Thyroid gland (tissue), 4 donors: Measurements from ENCODE around the gene AMACR. TPM values are rescaled to one million over a fixed set of nuclear protein-coding genes. Genes with fewer than 3 reads are reported as not detected.

Experiments used
- DNase-seq, 2 donors: peaks; one replicate each; pipeline ENCODE4 v3.0.0-alpha.2; 2019
- H3K27ac ChIP-seq, 3 donors: fragments of 200-600 bp; sonication (generic); 1 replicate in 2 of 3; 2 replicates in 1 of 3; pipeline ENCODE4 v1.5.1; 2016 to 2019; ENCODE audit warnings: mild to moderate bottlenecking in 1 of 3, moderate library complexity in 1 of 3
- H3K27me3 ChIP-seq: fragments of 200-600 bp; sonication (generic); one replicate; pipeline ENCODE4 v1.5.1; 2019
- H3K36me3 ChIP-seq, 2 donors: fragments of 200-600 bp; sonication (generic); one replicate each; pipeline ENCODE4 v1.5.1; 2016 to 2019
- H3K4me1 ChIP-seq, 2 donors: fragments of 200-600 bp; sonication (generic); one replicate each; pipeline ENCODE4 v1.5.1; 2017 to 2019
- H3K4me3 ChIP-seq, 3 donors: fragments of 200-600 bp; sonication (generic); replicated peaks in 1 of 3; 1 replicate in 2 of 3; 2 replicates in 1 of 3; pipeline ENCODE4 v1.5.1; 2016; ENCODE audit warnings: mild to moderate bottlenecking in 1 of 3
- H3K9me3 ChIP-seq: fragments of 200-600 bp; sonication (generic); one replicate; pipeline ENCODE4 v1.5.1; 2017
- POLR2A ChIP-seq, 2 donors: fragments of 450-650 bp; IDR thresholded peaks; one replicate each; pipeline ENCODE4 v1.6.1; 2017; ENCODE audit warnings: antibody characterized with exemption in 2 of 2, mild to moderate bottlenecking in 2 of 2, moderate library complexity in 1 of 2
- WGBS, 2 donors: methylation state at CpG; one replicate each; pipeline ENCODE4 v1.1.5; 2017; 5-methylcytosine and 5-hydroxymethylcytosine counted together
- intact Hi-C: fragments of 100-400 bp; cut with DNase I; formaldehyde crosslinking; loops from one replicate; pipeline ENCODE4 v1.15.1; 2023
- total RNA-seq, 4 donors: library from RNA; depleted of rRNA; stranded (reverse); fragments of >200 nt; gene quantifications; one replicate each; pipeline ENCODE4 v1.2.3, GENCODE V29; 2016
- TF ChIP-seq, protein P1 (sequence below), 6 experiments: fragments of 200-600 bp in 3 of 6; fragments of 450-650 bp in 3 of 6; sonication (generic) in 3 of 6; IDR thresholded peaks; one replicate each; pipeline ENCODE4 v1.5.1; 2016 to 2019; ENCODE audit warnings: antibody characterized with exemption in 6 of 6, mild to moderate bottlenecking in 2 of 6, inconsistent platforms in 1 of 6, moderate library complexity in 1 of 6

Gene AMACR
- total RNA-seq, 4 donors from 2014 or later, result 10.6 to 17.9 (median 13.5) TPM

DNA sequence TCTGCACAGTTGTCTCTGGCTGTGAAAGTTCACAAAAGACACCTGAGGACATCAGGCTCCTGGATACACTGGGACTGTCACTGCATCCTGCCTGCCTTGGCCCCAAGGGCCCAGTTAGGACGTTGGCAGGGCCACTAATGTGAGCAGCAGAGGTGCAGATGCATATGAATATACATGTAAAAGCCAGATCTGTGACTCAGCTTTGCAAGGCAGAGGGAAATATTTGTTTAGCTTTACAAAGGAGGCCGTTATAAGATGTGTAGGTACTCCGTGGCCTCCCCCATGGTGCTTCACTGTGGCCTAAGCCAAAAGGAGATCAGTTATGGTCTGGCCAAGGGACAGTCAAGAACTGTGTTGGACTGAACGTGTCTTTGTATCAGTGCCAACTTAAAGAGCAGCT is 39.3 kb upstream of the AMACR start:
- H3K4me1 ChIP-seq, result peaks cover 0 to 12% of the 10 kb centered on the region in 2 donors
- DNase-seq, result no peak
- H3K9me3 ChIP-seq, result no peaks in the 10 kb centered on the region
- no peaks in the 10 kb centered on the region for H3K27me3 ChIP-seq
- no peak overlapping the region for H3K27ac ChIP-seq
- intact Hi-C loops, result no loop called here
- H3K4me3 ChIP-seq, result no peak overlapping the region
- no peaks in the 10 kb centered on the region for H3K36me3 ChIP-seq
- TF ChIP-seq POLR2A (IDR thresholded peaks at IDR 0.05), result no peak
- TF ChIP-seq, protein P1, sequence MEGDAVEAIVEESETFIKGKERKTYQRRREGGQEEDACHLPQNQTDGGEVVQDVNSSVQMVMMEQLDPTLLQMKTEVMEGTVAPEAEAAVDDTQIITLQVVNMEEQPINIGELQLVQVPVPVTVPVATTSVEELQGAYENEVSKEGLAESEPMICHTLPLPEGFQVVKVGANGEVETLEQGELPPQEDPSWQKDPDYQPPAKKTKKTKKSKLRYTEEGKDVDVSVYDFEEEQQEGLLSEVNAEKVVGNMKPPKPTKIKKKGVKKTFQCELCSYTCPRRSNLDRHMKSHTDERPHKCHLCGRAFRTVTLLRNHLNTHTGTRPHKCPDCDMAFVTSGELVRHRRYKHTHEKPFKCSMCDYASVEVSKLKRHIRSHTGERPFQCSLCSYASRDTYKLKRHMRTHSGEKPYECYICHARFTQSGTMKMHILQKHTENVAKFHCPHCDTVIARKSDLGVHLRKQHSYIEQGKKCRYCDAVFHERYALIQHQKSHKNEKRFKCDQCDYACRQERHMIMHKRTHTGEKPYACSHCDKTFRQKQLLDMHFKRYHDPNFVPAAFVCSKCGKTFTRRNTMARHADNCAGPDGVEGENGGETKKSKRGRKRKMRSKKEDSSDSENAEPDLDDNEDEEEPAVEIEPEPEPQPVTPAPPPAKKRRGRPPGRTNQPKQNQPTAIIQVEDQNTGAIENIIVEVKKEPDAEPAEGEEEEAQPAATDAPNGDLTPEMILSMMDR (IDR thresholded peaks at IDR 0.05), result no peak
- 80 to 88% methylated on average over 4 of the region's 4 CpGs for WGBS, 2 donors

DNA sequence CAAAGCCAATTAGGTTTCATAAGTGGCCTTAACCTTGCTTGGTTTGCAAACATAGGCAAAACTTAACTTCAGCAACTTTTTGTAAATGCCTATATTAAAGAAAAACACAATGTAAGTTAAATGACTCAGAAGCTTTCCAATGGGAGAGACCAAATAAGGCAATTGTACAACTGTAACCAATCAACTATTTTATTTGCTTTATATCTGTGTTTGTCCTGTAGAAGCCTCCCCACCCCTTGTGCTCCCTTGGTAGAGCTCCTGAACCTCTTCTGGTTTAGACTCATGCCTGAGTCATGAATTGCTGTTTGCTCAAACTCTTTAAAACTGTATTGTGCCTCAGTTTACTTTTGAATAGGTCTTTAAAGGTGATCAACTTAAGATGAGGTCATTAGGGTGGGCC is 38.1 kb upstream of the AMACR start:
- no peaks in the 10 kb centered on the region for H3K27me3 ChIP-seq
- peaks cover 0 to 19% of the 10 kb centered on the region in 2 donors for H3K4me1 ChIP-seq
- intact Hi-C loops, result no loop called here
- no peak for DNase-seq
- H3K4me3 ChIP-seq, result no peak overlapping the region
- H3K27ac ChIP-seq, result no peak overlapping the region
- no peaks in the 10 kb centered on the region for H3K36me3 ChIP-seq
- H3K9me3 ChIP-seq, result no peaks in the 10 kb centered on the region
- TF ChIP-seq, protein P1 (IDR thresholded peaks at IDR 0.05), result no peak
- TF ChIP-seq POLR2A (IDR thresholded peaks at IDR 0.05), result no peak

DNA sequence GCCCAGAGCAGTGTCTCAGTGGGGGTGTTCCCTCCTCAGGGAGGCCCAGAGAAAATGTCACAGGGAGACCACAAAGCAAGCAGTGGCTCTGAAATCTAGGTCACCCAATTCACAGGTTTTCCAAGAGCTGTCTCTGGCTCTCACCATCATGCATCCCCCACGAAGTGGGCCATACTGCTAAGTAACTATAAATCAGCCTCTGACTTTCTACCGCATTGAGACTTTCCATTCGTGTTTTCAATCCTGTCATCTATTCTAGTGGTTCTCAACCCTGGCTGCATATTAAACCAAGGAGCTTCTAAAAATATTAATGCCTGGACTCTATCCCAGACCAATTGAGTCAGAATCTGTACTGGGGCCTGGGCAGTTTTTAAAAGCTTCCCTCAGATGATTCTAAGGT is 37.2 kb upstream of the AMACR start:
- WGBS, 2 donors, result 81 to 95% methylated on average over 3 of the region's 3 CpGs
- intact Hi-C loops, result no loop called here
- Histone ChIP-seq H3K27me3 (no peaks in the 10 kb centered on the region), H3K4me3 (no peak overlapping the region), H3K27ac (no peak overlapping the region), H3K36me3 (no peaks in the 10 kb centered on the region), H3K9me3 (no peaks in the 10 kb centered on the region), H3K4me1 (peaks cover 0 to 19% of the 10 kb centered on the region in 2 donors)
- no peak for DNase-seq
- TF ChIP-seq POLR2A (IDR thresholded peaks at IDR 0.05), result no peak
- TF ChIP-seq, protein P1 (IDR thresholded peaks at IDR 0.05), result no peak

DNA sequence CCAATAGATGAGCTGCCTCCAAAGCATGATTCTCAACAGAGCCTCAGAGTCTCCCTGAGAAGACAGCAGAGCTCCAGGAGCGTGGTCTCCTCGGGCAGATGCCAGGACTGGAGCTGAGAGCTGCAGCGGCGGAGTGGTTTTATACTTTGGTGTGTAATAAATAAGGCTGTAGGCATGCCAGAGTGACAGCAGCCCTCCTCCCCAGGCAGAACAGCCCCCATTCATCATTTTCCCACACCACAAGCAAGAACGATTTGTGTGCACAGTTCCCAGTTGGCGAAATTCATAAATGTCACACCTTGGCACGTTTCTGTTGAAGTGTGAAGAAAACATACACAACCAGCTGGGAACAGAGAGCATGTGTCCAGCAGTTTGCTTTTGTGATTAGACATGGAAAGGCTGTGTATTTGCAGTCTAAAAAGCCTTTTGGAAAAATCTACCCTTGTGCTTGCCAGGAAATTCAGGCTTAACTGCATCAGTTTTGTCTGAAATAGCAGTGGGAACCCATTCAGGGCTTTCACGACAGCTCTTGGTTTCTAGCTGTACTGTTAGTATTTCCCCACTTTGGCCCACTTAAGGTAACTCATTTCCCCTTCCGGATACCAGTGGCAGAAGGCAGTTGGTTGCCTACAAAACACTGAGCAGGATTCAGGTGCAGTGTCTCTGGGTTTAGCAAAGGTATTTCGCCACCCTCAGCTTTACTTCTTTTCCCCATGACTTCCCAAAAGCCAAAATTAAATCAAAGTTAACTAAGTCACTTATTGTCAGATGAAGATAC is 35.4 kb upstream of the AMACR start, which contains the start of gene C1QTNF3:
Gene C1QTNF3, minus strand, starts transcription at position 115 of the 778 bp plus-strand sequence. Its CDS starts 88 bp downstream, at position 27.
- TF ChIP-seq, protein P1 (IDR thresholded peaks at IDR 0.05), result no peak
- TF ChIP-seq POLR2A (IDR thresholded peaks at IDR 0.05), result no peak
- intact Hi-C loops, result no loop called here
- 56 to 72% methylated on average over 10 of the region's 10 CpGs for WGBS, 2 donors
- no peak within 1 kb of the TSS for H3K4me3 ChIP-seq
- DNase-seq, result no peak
- no peaks in the 10 kb centered on the region for H3K27me3 ChIP-seq
- peaks cover 0 to 19% of the 10 kb centered on the region in 2 donors for H3K4me1 ChIP-seq
- H3K9me3 ChIP-seq, result no peaks in the 10 kb centered on the region
- no peaks in the 10 kb centered on the region for H3K36me3 ChIP-seq
- no peak within 1 kb of the TSS for H3K27ac ChIP-seq

DNA sequence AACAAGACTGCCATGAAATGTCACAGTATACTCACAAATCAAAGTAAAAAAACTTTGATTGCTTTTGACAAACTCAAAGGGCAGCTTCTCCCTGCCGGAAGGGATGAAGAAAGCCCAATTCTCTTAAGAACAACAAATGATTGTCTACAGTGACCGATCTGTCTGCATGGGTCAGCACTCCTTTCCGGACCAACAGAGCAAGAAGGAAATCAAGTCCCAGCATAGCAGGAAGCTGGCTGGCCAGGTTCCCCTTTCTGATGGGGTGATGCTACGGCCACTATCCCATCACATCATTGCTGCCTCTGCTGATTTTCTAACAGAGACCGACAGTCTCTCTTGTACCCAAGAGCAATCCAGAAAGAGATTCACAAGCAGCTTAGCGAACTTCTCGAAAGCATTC is 34.5 kb upstream of the AMACR start:
- intact Hi-C loops, result no loop called here
- Histone ChIP-seq H3K27ac (no peak overlapping the region), H3K27me3 (no peaks in the 10 kb centered on the region), H3K4me3 (no peak overlapping the region), H3K9me3 (no peaks in the 10 kb centered on the region), H3K4me1 (peaks cover 0 to 19% of the 10 kb centered on the region in 2 donors), H3K36me3 (no peaks in the 10 kb centered on the region)
- no peak for TF ChIP-seq POLR2A (IDR thresholded peaks at IDR 0.05)
- TF ChIP-seq, protein P1 (IDR thresholded peaks at IDR 0.05), result no peak
- DNase-seq, result peak; percentile 16 to 28
- WGBS, 2 donors, result 38 to 43% methylated on average over 7 of the region's 7 CpGs
